IPS DF 19.7 (cell line): ENCODE results near the gene PRDM16.
"Not testable (repeated sequence)": the region's sequence is repeated elsewhere in the genome, so short reads cannot be mapped to it uniquely, and the experiment has no call there.

Source experiments
- DNase-seq: peaks from one replicate; pipeline ENCODE4 v3.0.0-alpha.2; 2013; ENCODE audit warnings: low read depth, low spot score

The PRDM16 gene

GRCh38 chr1:3082051-3082450 lies 13.0 kb downstream of the PRDM16 start:
- DNase-seq = no peak

DNA sequence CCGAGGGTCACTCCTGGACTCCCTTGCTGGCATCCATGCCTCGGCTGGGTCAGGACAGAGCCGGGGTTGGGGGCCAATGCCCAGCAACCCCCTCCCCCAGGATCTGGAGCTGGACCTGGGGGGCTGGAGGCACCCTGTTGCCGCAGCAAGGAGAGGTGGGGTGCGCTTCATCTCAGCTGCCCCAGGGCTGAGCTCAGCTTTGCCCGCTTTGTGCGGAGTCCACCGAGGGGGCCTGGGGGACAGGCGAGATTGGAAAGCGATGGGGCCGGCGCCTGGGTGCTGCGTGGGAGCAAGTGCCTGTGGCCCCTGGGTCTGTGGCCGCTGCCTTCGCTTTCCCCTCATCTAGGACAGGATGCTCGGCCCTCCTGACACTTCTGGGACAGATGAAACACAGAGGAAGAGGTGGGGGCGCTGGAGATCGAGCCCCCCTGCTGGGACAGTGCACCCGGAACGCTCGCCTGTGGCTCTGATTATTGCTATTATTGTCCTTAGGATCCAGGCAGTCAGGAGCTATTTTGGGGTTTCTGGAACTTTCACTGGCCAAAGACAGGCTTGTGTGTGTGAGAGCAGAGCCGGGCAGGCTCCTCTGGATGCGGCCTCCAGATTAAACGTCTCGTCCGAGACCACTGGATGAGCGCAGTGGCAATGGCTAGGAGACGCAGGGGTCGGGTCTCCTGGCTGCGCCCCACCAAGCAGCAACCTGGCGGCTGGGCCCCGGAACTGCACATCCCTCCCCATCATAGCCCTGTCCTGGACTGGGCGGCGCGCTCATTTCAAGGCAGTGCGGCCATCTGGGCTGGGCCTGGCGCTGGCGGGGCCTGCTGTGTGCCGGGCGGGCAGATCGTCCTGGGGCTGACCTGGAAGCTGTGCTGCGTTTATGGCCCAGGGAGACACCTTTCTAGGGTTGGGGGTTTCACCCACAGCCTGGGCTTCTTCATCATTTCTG lies 13.8 kb downstream of the PRDM16 start:
- no peak for DNase-seq

DNA sequence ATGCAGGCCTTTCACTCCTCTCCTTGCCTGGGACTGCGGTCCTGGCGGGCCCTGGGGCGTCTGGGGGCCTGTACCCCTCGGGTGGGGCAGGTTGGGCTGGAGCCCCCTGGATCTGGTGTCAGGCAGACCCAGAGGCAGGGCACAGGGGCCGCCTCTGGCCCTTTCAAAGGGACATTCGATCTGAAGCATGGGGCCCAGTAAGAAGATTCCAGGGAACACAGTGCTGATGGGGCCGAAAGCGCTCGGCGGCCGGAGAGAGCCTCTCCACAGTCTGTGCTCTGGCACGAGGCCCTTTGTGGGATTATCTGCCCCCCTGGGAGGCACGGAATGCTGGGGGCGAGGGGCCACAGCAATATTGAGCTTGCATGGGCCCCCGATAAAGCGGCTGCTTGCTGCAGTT lies 15.2 kb downstream of the PRDM16 start:
- no peak for DNase-seq

- DNase-seq = no peak
Observed at GRCh38 chr1:3084726-3085125, 15.7 kb downstream of the PRDM16 start.

DNA sequence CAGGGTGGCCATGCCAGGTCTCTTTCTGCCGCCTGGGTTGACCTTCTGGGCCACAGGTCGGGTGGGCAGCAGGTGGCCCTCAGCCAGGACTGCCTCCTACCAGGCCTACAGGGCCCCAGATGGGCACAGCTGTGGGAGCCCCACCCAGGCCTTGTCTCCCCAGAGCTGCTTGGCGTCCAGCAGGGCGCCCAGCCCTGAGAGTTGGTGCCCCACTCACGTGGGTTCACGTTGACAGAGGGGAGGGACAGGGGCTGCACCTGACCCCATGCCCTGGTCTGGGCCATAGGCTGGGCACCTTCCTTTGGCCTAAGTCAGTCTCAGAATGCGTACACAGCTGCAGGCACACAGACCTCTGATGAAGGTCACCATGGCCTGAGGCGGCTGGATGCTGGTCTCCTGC lies 16.7 kb downstream of the PRDM16 start:
- no peak for DNase-seq

DNA sequence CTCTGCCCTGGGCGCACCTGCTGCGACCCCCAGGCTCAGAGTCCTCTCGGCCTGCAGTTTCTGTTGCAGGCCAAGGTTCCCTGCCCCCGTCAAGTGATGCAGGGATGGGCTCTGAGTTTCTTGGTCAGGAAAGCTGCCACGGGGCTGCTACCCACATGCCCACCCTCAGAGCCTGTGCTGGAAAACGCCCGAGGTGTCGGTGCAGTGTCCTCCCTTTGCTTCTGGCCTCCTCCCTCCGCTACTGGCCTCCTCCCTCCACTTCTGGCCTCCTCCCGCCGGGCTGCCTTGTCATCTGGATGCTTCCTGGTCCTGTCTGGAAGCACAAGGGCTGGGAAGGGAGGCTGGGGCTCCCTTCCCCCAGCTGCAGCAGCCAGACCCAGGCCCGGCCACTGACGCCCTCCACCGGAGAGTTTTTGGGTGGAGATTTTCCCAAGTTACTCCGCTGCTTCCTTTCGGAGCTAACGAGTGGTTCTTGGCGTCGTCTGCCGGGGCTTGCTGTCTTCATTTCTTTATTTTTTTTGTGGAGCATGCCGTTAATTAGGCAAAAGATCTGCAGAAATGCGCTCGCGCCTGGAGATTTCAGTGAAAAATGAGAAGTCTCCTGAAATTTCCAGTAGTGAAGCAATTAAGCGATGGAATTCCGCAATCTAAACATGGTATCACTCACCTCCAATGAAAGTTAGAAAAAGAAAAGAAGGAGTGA lies 17.4 kb downstream of the PRDM16 start:
- DNase-seq = no peak

GRCh38 chr1:3087049-3087448 lies 18.0 kb downstream of the PRDM16 start:
- no peak for DNase-seq

GRCh38 chr1:3087946-3088668 lies 19.1 kb downstream of the PRDM16 start:
- DNase-seq = not testable (repeated sequence)

DNA sequence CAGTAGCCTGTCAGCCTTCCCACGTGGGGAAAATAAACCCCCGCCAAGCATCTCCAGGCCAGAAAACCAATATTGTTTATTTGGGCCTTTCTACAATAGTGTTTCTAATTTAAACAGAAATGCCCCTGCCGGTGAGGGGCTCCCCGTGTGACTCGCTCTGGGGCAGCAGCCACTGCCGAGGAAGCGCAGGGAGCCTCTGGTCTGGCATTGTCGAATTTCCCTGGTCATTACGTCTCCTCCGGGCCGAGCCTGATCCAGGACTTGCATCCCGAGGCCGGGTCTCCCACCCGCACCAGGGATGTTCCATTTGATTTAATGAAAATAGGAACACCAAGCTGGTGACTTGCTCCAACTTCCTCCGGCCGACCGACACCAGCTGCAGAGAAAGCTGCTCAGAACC lies 20.5 kb downstream of the PRDM16 start:
- DNase-seq = no peak

- no peak for DNase-seq
Observed at GRCh38 chr1:3091334-3091733, 22.3 kb downstream of the PRDM16 start.

- DNase-seq = no peak
Observed at GRCh38 chr1:3092530-3092929, 23.5 kb downstream of the PRDM16 start.

DNA sequence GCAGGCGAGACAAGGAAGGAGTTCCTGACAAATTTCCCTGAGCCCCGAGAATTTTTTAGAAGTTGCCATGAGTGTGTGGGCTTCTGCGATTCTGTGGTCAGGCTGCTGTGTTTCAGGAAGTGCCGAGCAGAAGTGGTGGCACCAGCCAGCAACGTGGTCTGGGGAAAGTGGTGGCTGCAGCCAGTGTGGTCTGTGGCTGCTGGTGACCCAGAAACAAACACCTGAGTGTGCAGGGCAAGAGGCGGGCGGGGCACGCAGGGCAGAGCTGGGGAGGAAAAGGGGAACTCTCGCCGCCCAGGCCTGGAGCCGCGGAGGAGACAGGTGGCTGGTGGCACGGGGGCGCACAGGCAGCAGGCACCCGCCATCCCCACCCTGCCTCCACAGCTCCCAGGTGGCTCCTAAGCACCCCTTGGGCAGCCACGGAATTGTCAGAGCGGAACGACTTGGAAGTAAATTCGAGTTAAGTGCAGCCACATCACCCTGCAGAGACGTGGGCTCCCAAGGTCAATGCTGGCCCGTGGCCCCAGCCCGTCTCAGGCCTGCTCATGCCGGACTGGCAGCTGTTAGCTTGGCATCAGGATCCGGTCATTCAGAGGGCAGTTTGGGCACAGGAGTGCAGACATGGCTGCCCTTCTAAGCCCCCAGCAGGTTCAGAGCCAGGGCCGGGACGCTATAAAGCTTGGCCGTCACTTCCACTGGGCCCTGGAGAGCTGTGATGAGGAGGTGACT lies 25.1 kb downstream of the PRDM16 start:
- no peak for DNase-seq

DNA sequence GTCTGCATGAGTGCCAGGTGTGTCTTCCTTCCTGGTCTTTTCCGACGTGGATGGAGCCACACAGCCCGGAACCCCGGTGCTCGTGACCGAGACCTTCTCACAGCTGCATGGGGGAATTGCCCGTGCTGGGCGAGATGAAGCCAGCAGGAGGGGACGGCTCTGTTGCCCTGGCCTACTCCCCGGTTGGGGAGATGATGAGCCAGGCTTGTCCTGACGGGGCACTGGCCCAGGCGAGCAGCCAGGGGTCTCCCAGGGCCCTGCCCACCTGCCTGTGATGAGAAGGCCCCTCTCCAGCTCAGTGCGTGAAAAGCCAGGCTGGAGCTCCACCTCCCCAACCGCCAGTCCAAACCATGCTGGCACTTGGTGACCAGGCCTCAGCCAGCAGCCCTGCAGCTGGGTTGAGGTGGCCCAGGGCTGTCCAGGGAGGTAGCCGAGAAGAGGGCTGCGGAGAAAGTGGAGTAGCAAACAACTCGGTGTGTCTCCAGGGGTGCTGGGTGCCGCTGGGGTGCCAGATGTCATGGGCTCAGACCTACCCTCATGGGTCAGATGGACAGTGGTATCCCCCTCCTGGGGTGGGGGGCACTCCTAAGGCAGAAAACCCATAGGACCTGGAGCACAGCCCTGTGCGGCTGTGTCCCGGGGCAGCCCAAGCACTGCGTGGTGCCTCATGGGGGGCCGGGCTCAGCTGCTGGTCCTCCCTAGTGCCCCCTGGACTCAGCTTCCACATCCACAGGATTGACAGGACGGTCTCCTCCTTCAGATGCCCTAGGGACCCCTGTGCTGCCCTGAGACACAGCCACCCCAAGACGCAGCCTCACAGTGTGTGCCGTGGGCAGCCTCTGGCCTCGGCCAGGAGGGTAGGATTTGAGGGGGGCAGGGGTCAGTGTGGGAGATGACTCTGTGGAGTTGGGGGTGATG lies 26.1 kb downstream of the PRDM16 start:
- no peak for DNase-seq

GRCh38 chr1:3096345-3096744 lies 27.3 kb downstream of the PRDM16 start:
- no peak for DNase-seq

- no peak for DNase-seq
Observed at GRCh38 chr1:3097231-3097630, 28.2 kb downstream of the PRDM16 start.

GRCh38 chr1:3097861-3098260 lies 28.9 kb downstream of the PRDM16 start:
- no peak for DNase-seq

- no peak for DNase-seq
Observed at GRCh38 chr1:3099861-3100260, 30.9 kb downstream of the PRDM16 start.

DNA sequence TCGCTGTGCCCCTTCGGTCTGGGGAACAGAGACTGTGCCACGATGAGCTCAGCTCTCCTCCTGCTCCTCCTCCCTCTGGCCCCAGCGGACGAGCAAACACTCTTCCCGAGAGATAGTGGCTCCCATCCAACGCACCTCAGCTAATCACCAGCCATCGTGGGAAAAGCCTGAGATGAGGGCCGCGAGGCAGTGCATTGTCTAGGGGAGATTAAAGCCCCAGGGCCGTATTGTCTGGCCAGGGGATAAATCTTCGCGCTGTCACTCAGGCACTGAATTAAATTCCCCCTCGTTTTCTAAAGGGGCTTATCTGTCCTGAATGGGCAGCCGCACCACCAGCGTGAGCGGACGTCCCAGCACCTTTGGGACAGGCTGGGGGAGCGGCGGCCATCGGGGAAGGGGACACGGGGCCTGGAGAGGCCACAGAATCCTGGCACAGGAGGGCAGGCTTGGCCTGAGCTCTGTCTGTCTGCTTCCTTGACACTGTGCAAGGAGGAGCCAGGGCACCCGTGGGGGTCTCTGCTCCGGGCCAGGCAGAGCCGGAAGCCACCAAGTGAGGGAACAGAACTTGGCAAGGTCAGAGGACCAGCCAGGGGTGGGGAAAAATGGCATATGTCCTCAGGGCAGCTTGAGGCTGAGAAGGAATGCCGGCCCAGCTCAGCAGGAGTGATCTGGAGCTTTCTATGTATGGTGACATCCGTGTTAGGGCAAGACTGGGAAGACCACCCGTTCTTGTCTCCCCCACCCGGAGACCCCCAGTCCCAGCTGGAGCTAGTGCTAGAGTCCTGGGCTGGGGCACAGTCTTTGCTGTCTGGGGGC lies 32.3 kb downstream of the PRDM16 start:
- no peak for DNase-seq

GRCh38 chr1:3102641-3103040 lies 33.6 kb downstream of the PRDM16 start:
- no peak for DNase-seq
